NCI-H187 (cell line): Measurements from ENCODE around the gene OPRD1.
"Not testable (repeated sequence)": the region's sequence is repeated elsewhere in the genome, so short reads cannot be mapped to it uniquely, and the experiment has no call there.

Source experiments
- DNase-seq, 2 experiments: peaks; one replicate each; lab custom pipeline; 2025; lab: John Stamatoyannopoulos, UW

Gene OPRD1

GRCh38 chr1:28811766-28812668 is at the start of gene OPRD1:
Gene OPRD1, plus strand, starts transcription at chr1:28812170. Its CDS starts 214 bp downstream, at chr1:28812384.
- no peak for DNase-seq

- no peak for DNase-seq
These were observed 45.3 kb upstream of the OPRD1 start for GRCh38 chr1:28766532-28767183.

- no peak for DNase-seq
These were observed 41.3 kb upstream of the OPRD1 start for GRCh38 chr1:28770601-28771165.

- not testable (repeated sequence) for DNase-seq
These were observed 40.0 kb upstream of the OPRD1 start for GRCh38 chr1:28771921-28772320.

GRCh38 chr1:28773105-28773504 is 38.9 kb upstream of the OPRD1 start:
- DNase-seq: no peak

- peak; percentile 57 to 69 for DNase-seq
These were observed 36.6 kb upstream of the OPRD1 start for GRCh38 chr1:28775121-28775942.

- DNase-seq: no peak
These were observed 35.6 kb upstream of the OPRD1 start for GRCh38 chr1:28776341-28776740.

- no peak for DNase-seq
These were observed 33.9 kb upstream of the OPRD1 start for GRCh38 chr1:28778021-28778420.

- DNase-seq: no peak
These were observed 32.1 kb upstream of the OPRD1 start for GRCh38 chr1:28779751-28780408.

- DNase-seq: no peak
These were observed 30.7 kb upstream of the OPRD1 start for GRCh38 chr1:28781305-28781704.

- no peak for DNase-seq
These were observed 30.0 kb upstream of the OPRD1 start for GRCh38 chr1:28782011-28782410.

GRCh38 chr1:28783363-28783762 is 28.6 kb upstream of the OPRD1 start:
- no peak for DNase-seq

GRCh38 chr1:28789412-28789811 is 22.6 kb upstream of the OPRD1 start:
- no peak for DNase-seq

- DNase-seq: no peak
These were observed 22.2 kb upstream of the OPRD1 start for GRCh38 chr1:28789816-28790215.

- no peak for DNase-seq
These were observed 21.5 kb upstream of the OPRD1 start for GRCh38 chr1:28790377-28791035.

GRCh38 chr1:28791929-28792328 is 20.0 kb upstream of the OPRD1 start:
- not testable (repeated sequence) for DNase-seq

GRCh38 chr1:28792644-28793121 is 19.3 kb upstream of the OPRD1 start:
- no peak for DNase-seq

- not testable (repeated sequence) for DNase-seq
These were observed 17.4 kb upstream of the OPRD1 start for GRCh38 chr1:28794582-28794981.

GRCh38 chr1:28796352-28797211 is 15.4 kb upstream of the OPRD1 start:
- DNase-seq: no peak

- DNase-seq: no peak
These were observed 11.6 kb upstream of the OPRD1 start for GRCh38 chr1:28800324-28800723.
